ENCODE measurements around the gene C11orf65. TPM values are rescaled to one million over a fixed set of nuclear protein-coding genes. Genes with fewer than 3 reads are reported as not detected.
A peak's percentile ranks its signal among the peaks of the same experiment; 100 is the strongest.

C11orf65 gene
- total and polyA plus RNA-seq, 12 donors: 0.84 to 7.1 (median 2.1) TPM; not detected in 1

GRCh38 chr11:108496643-108497256, 29.4 kb upstream of the C11orf65 start:
- Histone ChIP-seq H3K36me3 (replicated peaks in 1 of 2) (no peaks in the 10 kb centered on the region), H3K27me3 (no peaks in the 10 kb centered on the region), H3K27ac (peak overlapping the region; percentile 74 to 98 (median 94)), H3K4me3 (peak overlapping the region in 1 of 4 donors; percentile 90), H3K4me1 (replicated peaks in 1 of 2) (peaks cover 8 to 9% of the 10 kb centered on the region in 2 donors), H3K9me3 (replicated peaks in 1 of 3) (no peaks in the 10 kb centered on the region)
- TF ChIP-seq CTCF (IDR thresholded peaks at IDR 0.05) (no peak), POLR2A (IDR thresholded peaks at IDR 0.05) (no peak)
- WGBS, 4 donors: 89 to 94% (median 91%) methylated on average over 7 of the region's 7 CpGs
- intact Hi-C loops (cut with DNase I): no loop called here
- no peak for DNase-seq

- intact Hi-C loops (cut with DNase I): no loop called here
- TF ChIP-seq CTCF (IDR thresholded peaks at IDR 0.05): no peak
- TF ChIP-seq POLR2A (IDR thresholded peaks at IDR 0.05): no peak
These were observed 28.0 kb upstream of the C11orf65 start for GRCh38 chr11:108495326-108495725.

GRCh38 chr11:108494182-108494581, 26.9 kb upstream of the C11orf65 start:
- Histone ChIP-seq H3K36me3 (replicated peaks in 1 of 2) (peaks cover 0 to 11% of the 10 kb centered on the region in 2 donors), H3K27ac (no peak overlapping the region), H3K4me1 (replicated peaks in 1 of 2) (peaks cover 8 to 9% of the 10 kb centered on the region in 2 donors), H3K27me3 (no peaks in the 10 kb centered on the region), H3K9me3 (replicated peaks in 1 of 3) (no peaks in the 10 kb centered on the region), H3K4me3 (no peak overlapping the region)
- DNase-seq: peak in 1 of 7 donors; percentile 22
- WGBS, 4 donors: 65 to 75% (median 72%) methylated on average over 6 of the region's 6 CpGs
- TF ChIP-seq POLR2A (IDR thresholded peaks at IDR 0.05) (no peak), CTCF (IDR thresholded peaks at IDR 0.05) (no peak)
- intact Hi-C loops (cut with DNase I): no loop called here

More at GRCh38 chr11:108495326-108495725, 28.0 kb upstream of the C11orf65 start:
- no peaks in the 10 kb centered on the region for H3K36me3 ChIP-seq (replicated peaks in 1 of 2)
- H3K27ac ChIP-seq: no peak overlapping the region
- 98 to 100% (median 99%) methylated on average over 2 to 3 of the region's 3 CpGs for WGBS, 4 donors
- no peaks in the 10 kb centered on the region for H3K9me3 ChIP-seq (replicated peaks in 1 of 3)
- peaks cover 8 to 9% of the 10 kb centered on the region in 2 donors for H3K4me1 ChIP-seq (replicated peaks in 1 of 2)
- no peak for DNase-seq
- no peaks in the 10 kb centered on the region for H3K27me3 ChIP-seq
- H3K4me3 ChIP-seq: no peak overlapping the region

- Histone ChIP-seq H3K27ac (no peak overlapping the region), H3K4me1 (replicated peaks in 1 of 2) (peaks cover 5 to 6% of the 10 kb centered on the region in 2 donors), H3K4me3 (no peak overlapping the region), H3K27me3 (no peaks in the 10 kb centered on the region), H3K9me3 (replicated peaks in 1 of 3) (no peaks in the 10 kb centered on the region), H3K36me3 (replicated peaks in 1 of 2) (peaks cover 0 to 12% of the 10 kb centered on the region in 2 donors)
- intact Hi-C loops (cut with DNase I): no loop called here
- DNase-seq: no peak
- TF ChIP-seq CTCF (IDR thresholded peaks at IDR 0.05) (no peak), POLR2A (IDR thresholded peaks at IDR 0.05) (no peak)
- WGBS, 4 donors: 92 to 96% (median 93%) methylated on average over 3 of the region's 3 CpGs
These were observed 24.6 kb upstream of the C11orf65 start for GRCh38 chr11:108491936-108492335.
